ENCODE measurements around the gene RAD51D.
A peak's percentile ranks its signal among the peaks of the same experiment; 100 is the strongest.

RAD51D gene

DNA sequence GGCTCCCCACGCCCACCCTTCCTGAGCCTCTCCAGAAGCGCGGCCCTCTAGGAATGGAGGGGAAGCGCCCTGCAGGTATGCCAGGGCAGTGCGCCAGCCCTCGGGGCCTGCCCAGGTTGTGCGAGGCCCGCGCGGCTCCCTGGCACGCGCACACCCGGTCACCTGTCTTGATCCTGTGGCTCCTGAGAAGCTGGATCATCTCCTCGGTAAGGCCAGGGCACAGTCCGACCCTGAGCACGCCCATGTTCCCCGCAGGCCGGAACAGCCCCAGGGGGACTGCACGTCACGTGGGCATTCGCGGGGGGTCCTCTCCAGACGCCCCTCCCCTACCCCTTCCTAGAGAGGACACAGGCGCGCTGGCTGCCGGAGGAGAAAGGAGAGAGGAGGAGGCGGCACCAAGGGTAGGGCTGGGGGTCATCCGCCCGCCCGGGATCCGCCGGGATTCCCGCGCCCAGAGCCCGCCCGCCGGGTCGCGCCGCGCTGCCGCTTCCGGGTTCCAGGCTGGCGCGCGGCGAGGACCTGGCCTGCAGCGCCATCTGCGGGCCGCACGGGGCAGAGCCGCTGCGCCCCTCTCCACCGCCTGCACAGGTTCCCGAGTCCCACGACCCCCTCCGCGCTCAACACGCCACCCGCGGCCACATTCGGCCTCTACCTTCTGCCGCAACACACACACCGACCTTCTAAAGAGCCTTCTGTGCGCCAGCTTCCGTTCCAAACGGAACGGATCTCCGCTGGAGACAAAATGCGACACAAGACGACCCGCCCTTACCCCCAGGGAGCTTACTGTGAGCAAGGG lies at the start of gene RAD51D:
Gene RAD51D (minus strand): TSS at position 491 of the 796 bp plus-strand sequence. CDS start 247 bp downstream, at position 244.
- DNase-seq, result peak; percentile 30
- Histone ChIP-seq H3K36me3 (replicated peaks) (no peaks in the 10 kb centered on the region), H3K27ac (peak within 1 kb of the TSS; percentile 17), H3K27me3 (replicated peaks) (no peaks in the 10 kb centered on the region), H3K4me3 (ENCODE audit: low read depth, low read length) (peak within 1 kb of the TSS; percentile 92)
- TF ChIP-seq, protein P1, sequence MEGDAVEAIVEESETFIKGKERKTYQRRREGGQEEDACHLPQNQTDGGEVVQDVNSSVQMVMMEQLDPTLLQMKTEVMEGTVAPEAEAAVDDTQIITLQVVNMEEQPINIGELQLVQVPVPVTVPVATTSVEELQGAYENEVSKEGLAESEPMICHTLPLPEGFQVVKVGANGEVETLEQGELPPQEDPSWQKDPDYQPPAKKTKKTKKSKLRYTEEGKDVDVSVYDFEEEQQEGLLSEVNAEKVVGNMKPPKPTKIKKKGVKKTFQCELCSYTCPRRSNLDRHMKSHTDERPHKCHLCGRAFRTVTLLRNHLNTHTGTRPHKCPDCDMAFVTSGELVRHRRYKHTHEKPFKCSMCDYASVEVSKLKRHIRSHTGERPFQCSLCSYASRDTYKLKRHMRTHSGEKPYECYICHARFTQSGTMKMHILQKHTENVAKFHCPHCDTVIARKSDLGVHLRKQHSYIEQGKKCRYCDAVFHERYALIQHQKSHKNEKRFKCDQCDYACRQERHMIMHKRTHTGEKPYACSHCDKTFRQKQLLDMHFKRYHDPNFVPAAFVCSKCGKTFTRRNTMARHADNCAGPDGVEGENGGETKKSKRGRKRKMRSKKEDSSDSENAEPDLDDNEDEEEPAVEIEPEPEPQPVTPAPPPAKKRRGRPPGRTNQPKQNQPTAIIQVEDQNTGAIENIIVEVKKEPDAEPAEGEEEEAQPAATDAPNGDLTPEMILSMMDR (IDR thresholded peaks at IDR 0.05; ENCODE audit: low read depth, low read length, missing control alignments), result peak; percentile 71
- in situ Hi-C loops (cut with HindIII; ENCODE audit: low pct_ligation_motif_present, low sequenced_read_pairs), result no loop called here

DNA sequence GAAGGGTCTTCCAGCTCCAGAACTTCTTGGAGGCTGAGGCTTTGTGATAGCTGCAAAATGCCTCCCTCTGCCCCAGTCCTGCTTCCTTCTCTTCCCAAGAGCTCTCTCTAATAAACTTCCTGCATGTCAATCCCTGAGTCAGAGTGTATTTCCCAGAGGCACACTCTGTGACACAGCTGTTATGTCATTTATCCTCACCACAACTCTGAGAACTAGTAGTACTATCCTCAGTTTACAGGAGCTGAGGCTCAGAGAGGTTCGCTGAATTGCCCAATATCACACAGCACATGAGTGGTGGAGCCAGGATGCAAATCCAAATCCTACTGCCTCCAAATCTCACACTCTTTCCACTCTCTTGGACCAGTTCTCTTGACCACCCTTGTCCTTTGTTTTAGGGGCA lies 48.0 kb upstream of the RAD51D start:
- Histone ChIP-seq H3K4me3 (ENCODE audit: low read depth, low read length) (no peak overlapping the region), H3K36me3 (replicated peaks) (no peaks in the 10 kb centered on the region), H3K27me3 (replicated peaks) (no peaks in the 10 kb centered on the region), H3K27ac (no peak overlapping the region)
- peak; percentile 29 for DNase-seq
- in situ Hi-C loops (cut with HindIII; ENCODE audit: low pct_ligation_motif_present, low sequenced_read_pairs), result no loop called here
- TF ChIP-seq, protein P1 (IDR thresholded peaks at IDR 0.05; ENCODE audit: low read depth, low read length, missing control alignments), result no peak

DNA sequence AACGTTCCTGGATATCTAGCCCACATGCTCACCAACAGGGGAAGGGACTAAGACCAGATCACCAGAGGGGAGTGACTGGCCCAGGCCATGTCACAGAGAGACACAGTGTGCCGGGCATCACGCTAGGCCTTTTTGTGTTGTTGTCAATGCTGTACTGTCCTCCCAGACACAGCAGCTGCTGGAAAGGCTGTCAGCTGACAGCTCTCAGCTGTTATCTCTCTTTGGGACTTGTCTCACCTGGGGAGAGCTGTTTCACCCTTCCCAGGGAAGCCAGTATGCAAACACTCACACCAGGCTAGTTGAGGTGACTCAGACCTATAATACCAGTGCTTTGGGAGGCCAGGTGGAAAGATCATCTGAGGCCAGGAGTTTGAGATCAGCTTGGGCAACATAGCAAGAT lies 47.4 kb upstream of the RAD51D start:
- no peak for DNase-seq
- TF ChIP-seq, protein P1 (IDR thresholded peaks at IDR 0.05; ENCODE audit: low read depth, low read length, missing control alignments), result no peak

GRCh38 chr17:35166526-35166925 lies 46.9 kb upstream of the RAD51D start:
- no peaks in the 10 kb centered on the region for H3K36me3 ChIP-seq (replicated peaks)

More for the DNA sequence above, 47.4 kb upstream of the RAD51D start:
- no peak overlapping the region for H3K4me3 ChIP-seq (ENCODE audit: low read depth, low read length)
- in situ Hi-C loops (cut with HindIII; ENCODE audit: low pct_ligation_motif_present, low sequenced_read_pairs), result no loop called here
- H3K36me3 ChIP-seq (replicated peaks), result no peaks in the 10 kb centered on the region
- H3K27me3 ChIP-seq (replicated peaks), result no peaks in the 10 kb centered on the region
- no peak overlapping the region for H3K27ac ChIP-seq

DNA sequence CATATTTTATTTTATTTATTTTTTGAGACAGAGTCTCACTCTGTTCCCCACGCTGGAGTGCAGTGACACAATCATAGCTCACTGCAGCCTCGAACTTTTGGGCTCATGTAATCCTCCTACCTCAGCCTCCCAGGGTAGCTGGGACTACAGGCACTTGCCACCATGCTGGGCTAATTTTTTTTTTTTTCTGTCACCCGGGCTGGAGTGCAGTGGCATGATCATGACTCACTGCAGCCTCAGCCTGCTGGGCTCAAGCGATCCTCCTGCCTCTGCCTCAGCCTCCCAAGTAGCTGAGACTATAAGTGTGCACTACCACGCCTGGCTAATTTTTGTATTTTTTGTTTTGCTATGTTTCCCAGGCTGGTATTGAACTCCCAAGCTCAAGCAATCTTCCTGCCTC lies 45.1 kb upstream of the RAD51D start:
- H3K27me3 ChIP-seq (replicated peaks), result no peaks in the 10 kb centered on the region
- no peak overlapping the region for H3K27ac ChIP-seq
- DNase-seq, result no peak
- TF ChIP-seq, protein P1 (IDR thresholded peaks at IDR 0.05; ENCODE audit: low read depth, low read length, missing control alignments), result no peak
- H3K36me3 ChIP-seq (replicated peaks), result no peaks in the 10 kb centered on the region
- in situ Hi-C loops (cut with HindIII; ENCODE audit: low pct_ligation_motif_present, low sequenced_read_pairs), result no loop called here
- H3K4me3 ChIP-seq (ENCODE audit: low read depth, low read length), result no peak overlapping the region

More at GRCh38 chr17:35166526-35166925, 46.9 kb upstream of the RAD51D start:
- in situ Hi-C loops (cut with HindIII; ENCODE audit: low pct_ligation_motif_present, low sequenced_read_pairs), result no loop called here
- no peak for DNase-seq
- TF ChIP-seq, protein P1 (IDR thresholded peaks at IDR 0.05; ENCODE audit: low read depth, low read length, missing control alignments), result no peak
- Histone ChIP-seq H3K27ac (no peak overlapping the region), H3K4me3 (ENCODE audit: low read depth, low read length) (no peak overlapping the region), H3K27me3 (replicated peaks) (no peaks in the 10 kb centered on the region)
